Esophagus muscularis mucosa (tissue), 4 donors: ENCODE results near the gene SLC16A3. TPM values are rescaled to one million over a fixed set of nuclear protein-coding genes. Genes with fewer than 3 reads are reported as not detected.

ENCODE experiments used
- DNase-seq: peaks from one replicate; pipeline ENCODE4 v3.0.0-alpha.2; 2017; ENCODE audit errors: extremely low spot score
- H3K27ac ChIP-seq, 4 donors: fragments of 200-600 bp; sonication (generic); replicated peaks in 1 of 4; 1 replicate in 3 of 4; 2 replicates in 1 of 4; pipeline ENCODE4 v1.5.1; 2016 to 2019; ENCODE audit warnings: mild to moderate bottlenecking in 1 of 4
- H3K27me3 ChIP-seq, 4 donors: fragments of 200-600 bp; sonication (generic); one replicate each; pipeline versions ENCODE4 v1.5.1 to v1.6.0; 2016 to 2019
- H3K36me3 ChIP-seq, 4 donors: fragments of 200-600 bp; sonication (generic); one replicate each; pipeline ENCODE4 v1.5.1; 2016 to 2019
- H3K4me1 ChIP-seq, 4 donors: fragments of 200-600 bp; sonication (generic); one replicate each; pipeline ENCODE4 v1.5.1; 2016 to 2019
- H3K4me3 ChIP-seq, 4 donors: fragments of 200-600 bp; sonication (generic); 1 replicate in 2 of 4; 2 replicates in 2 of 4; pipeline ENCODE4 v1.5.1; 2016 to 2019; ENCODE audit warnings: mild to moderate bottlenecking in 4 of 4, moderate library complexity in 1 of 4
- H3K9me3 ChIP-seq, 4 donors: fragments of 200-600 bp; sonication (generic); 1 replicate in 3 of 4; 2 replicates in 1 of 4; pipeline ENCODE4 v1.5.1; 2016 to 2019
- EP300 ChIP-seq: sonication (generic); formaldehyde crosslinking; IDR thresholded peaks from one replicate; pipeline ENCODE4 v1.6.1; 2017; ENCODE audit warnings: antibody characterized with exemption
- POLR2A ChIP-seq: fragments of 450-650 bp; IDR thresholded peaks from one replicate; pipeline ENCODE4 v1.6.1; 2017; ENCODE audit warnings: antibody characterized with exemption, moderate library complexity, mild to moderate bottlenecking, low read depth
- POLR2AphosphoS5 ChIP-seq, 2 donors: sonication (generic); formaldehyde crosslinking; IDR thresholded peaks; one replicate each; pipeline ENCODE4 v1.6.1; 2017; ENCODE audit warnings: antibody characterized with exemption in 2 of 2
- WGBS: methylation state at CpG from one replicate; pipeline ENCODE4 v1.1.5; 2018; 5-methylcytosine and 5-hydroxymethylcytosine counted together
- intact Hi-C: fragments of 100-400 bp; cut with DNase I; formaldehyde crosslinking; loops from one replicate; pipeline ENCODE4 v1.15.1; 2023
- total RNA-seq, 4 donors: library from RNA; depleted of rRNA; stranded (reverse); fragments of >200 nt; gene quantifications; one replicate each; pipeline versions ENCODE4 v1.1.0 to v1.2.1, GENCODE V29; 2016
- TF ChIP-seq, protein P1 (sequence below), 3 experiments: fragments of 200-600 bp in 2 of 3; fragments of 450-650 bp in 1 of 3; sonication (generic) in 2 of 3; IDR thresholded peaks; one replicate each; pipeline ENCODE4 v1.5.1; 2017 to 2019; ENCODE audit warnings: antibody characterized with exemption in 3 of 3, mild to moderate bottlenecking in 2 of 3, moderate library complexity in 1 of 3

SLC16A3 gene
- total RNA-seq, 4 donors from 2014 or later: 17.0 to 28.8 (median 23.4) TPM

DNA sequence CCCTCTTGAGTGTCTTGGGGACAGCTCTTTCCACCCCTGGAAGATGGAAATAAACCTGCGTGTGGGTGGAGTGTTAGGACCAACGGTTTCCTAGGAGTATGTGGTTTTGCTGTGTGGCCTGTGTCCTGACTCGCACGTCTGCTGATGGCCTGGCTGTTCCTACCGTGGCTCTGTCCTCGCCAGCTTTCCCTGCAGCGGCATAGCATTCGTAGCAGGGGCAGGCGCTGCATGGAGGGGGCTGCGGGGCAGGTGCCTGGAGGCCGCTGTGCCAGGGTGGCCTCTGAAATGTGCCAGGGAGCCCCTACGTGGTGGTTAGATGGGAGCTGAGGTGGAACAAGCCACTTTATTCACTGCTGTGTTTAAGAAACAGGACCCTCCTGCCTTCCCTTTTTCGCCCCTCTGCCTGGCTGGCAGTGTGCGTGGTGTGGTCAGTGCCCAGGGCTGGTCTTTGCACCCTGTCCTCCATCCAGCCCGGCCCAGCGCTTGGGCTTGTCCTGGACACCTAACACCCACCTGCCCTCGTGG lies 10.6 kb downstream of the SLC16A3 start:
- Histone ChIP-seq H3K27me3 (no peaks in the 10 kb centered on the region), H3K36me3 (peaks cover 16 to 54% (median 45%) of the 10 kb centered on the region in 4 donors), H3K4me3 (peak overlapping the region in 1 of 4 donors; percentile 13), H3K4me1 (peaks cover 74 to 100% (median 95%) of the 10 kb centered on the region in 4 donors), H3K27ac (peak overlapping the region; percentile 81 to 89 (median 85)), H3K9me3 (no peaks in the 10 kb centered on the region)
- no peak for TF ChIP-seq POLR2AphosphoS5 (IDR thresholded peaks at IDR 0.05)
- TF ChIP-seq EP300: no peak
- no peak for TF ChIP-seq POLR2A
- TF ChIP-seq, protein P1, sequence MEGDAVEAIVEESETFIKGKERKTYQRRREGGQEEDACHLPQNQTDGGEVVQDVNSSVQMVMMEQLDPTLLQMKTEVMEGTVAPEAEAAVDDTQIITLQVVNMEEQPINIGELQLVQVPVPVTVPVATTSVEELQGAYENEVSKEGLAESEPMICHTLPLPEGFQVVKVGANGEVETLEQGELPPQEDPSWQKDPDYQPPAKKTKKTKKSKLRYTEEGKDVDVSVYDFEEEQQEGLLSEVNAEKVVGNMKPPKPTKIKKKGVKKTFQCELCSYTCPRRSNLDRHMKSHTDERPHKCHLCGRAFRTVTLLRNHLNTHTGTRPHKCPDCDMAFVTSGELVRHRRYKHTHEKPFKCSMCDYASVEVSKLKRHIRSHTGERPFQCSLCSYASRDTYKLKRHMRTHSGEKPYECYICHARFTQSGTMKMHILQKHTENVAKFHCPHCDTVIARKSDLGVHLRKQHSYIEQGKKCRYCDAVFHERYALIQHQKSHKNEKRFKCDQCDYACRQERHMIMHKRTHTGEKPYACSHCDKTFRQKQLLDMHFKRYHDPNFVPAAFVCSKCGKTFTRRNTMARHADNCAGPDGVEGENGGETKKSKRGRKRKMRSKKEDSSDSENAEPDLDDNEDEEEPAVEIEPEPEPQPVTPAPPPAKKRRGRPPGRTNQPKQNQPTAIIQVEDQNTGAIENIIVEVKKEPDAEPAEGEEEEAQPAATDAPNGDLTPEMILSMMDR (IDR thresholded peaks at IDR 0.05): no peak
- 55% methylated on average over 15 of the region's 17 CpGs for WGBS
- intact Hi-C loops: loop anchor here (5.0 kb wide), 1 partner anchor 53 kb away; no protein-coding TSS in a partner anchor
- no peak for DNase-seq

DNA sequence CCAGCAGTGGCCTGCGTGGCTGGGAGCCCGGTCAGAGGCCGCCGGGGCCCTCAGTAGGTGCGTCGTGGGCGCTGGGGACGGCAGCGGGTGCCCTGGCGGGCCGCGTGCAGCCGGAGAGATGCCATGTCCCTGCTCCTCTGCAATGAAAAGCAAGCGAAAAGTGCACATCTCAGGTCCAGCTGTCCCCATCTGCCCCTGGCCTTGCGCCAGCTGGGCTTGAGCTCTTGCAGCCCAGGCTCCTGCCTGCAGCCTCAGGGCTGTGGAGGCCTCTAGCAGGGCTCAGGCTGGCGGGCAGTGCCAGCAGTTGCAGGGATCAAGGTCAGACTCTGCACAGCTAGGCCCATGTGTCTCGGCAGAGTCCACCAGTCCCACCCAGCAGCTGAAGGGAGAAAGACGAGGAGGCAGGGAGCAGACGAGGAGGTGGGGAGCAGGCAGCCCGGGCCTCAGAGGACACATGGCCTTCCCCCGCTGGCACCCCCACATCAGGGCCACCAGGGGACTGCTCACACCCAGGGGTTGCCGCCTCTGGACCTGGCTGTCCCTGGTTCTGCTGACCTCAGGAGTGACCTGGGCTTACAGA lies 11.2 kb downstream of the SLC16A3 start:
- WGBS: 43% methylated on average over 4 of the region's 22 CpGs
- Histone ChIP-seq H3K4me1 (peaks cover 74 to 100% (median 94%) of the 10 kb centered on the region in 4 donors), H3K27me3 (no peaks in the 10 kb centered on the region), H3K4me3 (no peak overlapping the region), H3K27ac (peak overlapping the region; percentile 81 to 89 (median 85)), H3K9me3 (no peaks in the 10 kb centered on the region), H3K36me3 (peaks cover 21 to 60% (median 50%) of the 10 kb centered on the region in 4 donors)
- no peak for DNase-seq
- intact Hi-C loops: loop anchor here (5.0 kb wide), 1 partner anchor 52 kb away; no protein-coding TSS in a partner anchor
- TF ChIP-seq EP300 (no peak), POLR2A (no peak), POLR2AphosphoS5 (IDR thresholded peaks at IDR 0.05) (no peak)
- TF ChIP-seq, protein P1 (IDR thresholded peaks at IDR 0.05): no peak

DNA sequence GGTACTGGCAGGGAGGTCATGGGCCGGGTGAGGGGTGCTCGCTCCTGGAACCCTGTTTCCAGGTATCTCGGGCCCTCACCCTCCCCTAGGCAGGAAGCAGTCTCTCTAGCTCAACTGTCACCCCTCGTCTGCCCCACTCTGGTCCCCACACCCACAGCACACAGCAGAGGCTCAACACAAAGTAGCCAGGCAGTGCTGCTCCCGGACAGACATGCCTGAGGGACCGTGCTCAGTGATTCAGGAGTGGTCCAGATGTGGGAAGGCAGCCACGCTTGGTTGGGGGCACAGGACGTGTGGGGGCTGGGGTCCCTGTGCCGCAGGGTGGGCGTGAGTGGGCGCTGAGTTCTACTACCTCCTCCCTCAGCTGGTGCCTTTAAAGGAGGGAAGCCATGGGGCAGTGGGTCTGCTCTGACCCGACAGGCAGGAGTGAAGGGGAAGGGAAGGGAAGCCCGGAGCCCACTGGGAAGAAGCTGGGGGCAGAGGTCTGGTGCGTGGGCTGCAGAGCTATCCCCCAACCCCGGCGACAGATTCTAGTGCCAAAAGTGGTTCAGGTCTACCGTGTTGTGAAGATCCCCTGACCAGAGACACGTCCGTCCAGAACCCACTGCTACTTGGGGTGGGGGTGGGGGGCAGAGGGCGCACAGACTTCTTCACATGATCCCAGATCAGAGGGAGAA lies 11.8 kb downstream of the SLC16A3 start:
- no peak for TF ChIP-seq POLR2A
- no peak for TF ChIP-seq POLR2AphosphoS5 (IDR thresholded peaks at IDR 0.05)
- no peak for TF ChIP-seq EP300
- TF ChIP-seq, protein P1 (IDR thresholded peaks at IDR 0.05): no peak
- WGBS: 55% methylated on average over 18 of the region's 20 CpGs
- intact Hi-C loops: no loop called here
- Histone ChIP-seq H3K36me3 (peaks cover 28 to 66% (median 56%) of the 10 kb centered on the region in 4 donors), H3K27me3 (no peaks in the 10 kb centered on the region), H3K4me3 (no peak overlapping the region), H3K9me3 (no peaks in the 10 kb centered on the region), H3K27ac (peak overlapping the region; percentile 81 to 89 (median 85)), H3K4me1 (peaks cover 74 to 100% (median 93%) of the 10 kb centered on the region in 4 donors)
- DNase-seq: no peak

DNA sequence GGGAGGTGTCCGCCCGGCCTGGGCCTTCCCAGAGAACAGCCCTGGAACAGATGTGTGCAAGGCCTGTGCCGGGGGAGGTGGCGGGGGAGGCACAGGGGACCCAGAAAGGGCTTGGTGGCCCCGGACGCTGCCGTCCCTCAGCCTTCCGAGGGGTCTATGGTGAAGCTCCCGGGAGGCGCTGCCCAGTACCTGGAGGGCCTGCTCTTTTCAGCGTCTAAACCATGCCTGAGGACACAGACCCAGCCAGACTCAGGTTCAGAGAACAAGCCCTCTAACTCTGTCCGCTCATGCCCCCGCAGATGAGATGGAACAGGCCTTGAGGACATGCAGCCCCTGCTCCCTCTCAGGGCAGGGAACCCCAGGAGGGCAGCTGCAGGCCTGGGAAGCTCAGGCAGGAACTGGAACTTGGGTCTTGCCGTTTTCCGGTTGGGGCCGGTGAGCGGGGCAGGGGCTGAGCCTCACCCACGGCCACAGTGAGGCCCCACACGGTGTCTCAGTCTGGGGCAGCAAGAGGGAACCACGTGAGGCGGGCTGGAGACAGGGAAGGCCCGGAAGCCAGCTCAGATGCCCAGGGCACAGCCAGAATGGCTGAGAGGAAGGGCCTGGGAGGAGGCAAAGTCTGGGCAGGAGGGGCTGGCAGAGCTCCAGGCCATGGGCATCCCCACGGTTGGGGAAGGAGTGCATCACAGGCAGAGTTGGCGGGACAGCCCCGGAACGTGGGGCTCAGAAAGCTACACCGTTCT lies 12.5 kb downstream of the SLC16A3 start:
- TF ChIP-seq POLR2A (no peak), POLR2AphosphoS5 (IDR thresholded peaks at IDR 0.05) (peak; percentile 47 to 62), EP300 (no peak)
- TF ChIP-seq, protein P1 (IDR thresholded peaks at IDR 0.05): no peak
- peak; percentile 96 for DNase-seq
- Histone ChIP-seq H3K27ac (peak overlapping the region; percentile 81 to 89 (median 85)), H3K9me3 (no peaks in the 10 kb centered on the region), H3K36me3 (peaks cover 35 to 67% (median 63%) of the 10 kb centered on the region in 4 donors), H3K4me1 (peaks cover 72 to 100% (median 93%) of the 10 kb centered on the region in 4 donors), H3K27me3 (no peaks in the 10 kb centered on the region), H3K4me3 (peak overlapping the region in 3 of 4 donors; percentile 1 to 19 (median 8))
- WGBS: 26% methylated on average over 12 of the region's 27 CpGs
- intact Hi-C loops: no loop called here
